ENCODE data around the gene CLTCL1. TPM values are rescaled to one million over a fixed set of nuclear protein-coding genes. Genes with fewer than 3 reads are reported as not detected.

Gene CLTCL1
- total RNA-seq, 3 donors from 2014 or later (not counting 1 experiment from before 2014, with no cell fraction given), result 0.86 to 1.2 (median 1.2) TPM

DNA sequence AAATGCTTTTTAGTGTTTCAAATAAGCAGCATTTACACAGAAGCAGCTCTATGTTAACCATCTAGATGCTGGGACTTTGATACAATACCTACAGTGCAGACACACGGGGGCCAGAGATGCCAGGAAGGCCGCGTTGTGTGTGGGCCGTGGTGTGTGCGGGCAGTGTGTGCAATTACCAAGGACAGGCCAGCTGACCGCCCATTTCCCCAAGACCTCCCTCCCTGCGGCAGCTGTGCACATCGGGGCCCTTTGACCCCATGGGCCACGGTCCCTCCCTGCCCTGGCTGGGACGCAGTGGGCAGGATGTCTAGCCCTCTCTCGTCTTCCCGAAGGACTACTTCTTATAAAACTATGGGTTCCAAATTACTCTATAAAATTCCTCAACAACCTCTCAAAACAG is 38.4 kb downstream of the CLTCL1 start:
- H3K36me3 ChIP-seq (ENCODE audit: control insufficient read depth, insufficient read depth, low read length), result no peaks in the 10 kb centered on the region
- intact Hi-C loops (cut with micrococcal nuclease), result no loop called here
- ATAC-seq, result no peak
- H3K27me3 ChIP-seq (ENCODE audit: control insufficient read depth, insufficient read depth, low read length), result no peaks in the 10 kb centered on the region
- Mint-ChIP-seq H3K4me1 (no peaks in the 10 kb centered on the region), H3K4me3 (no peak overlapping the region), H3K36me3 (no peaks in the 10 kb centered on the region), H3K27me3 (ENCODE audit: low read depth in 2 of 2) (peaks cover 0 to 13% of the 10 kb centered on the region in 2 donors), H3K27ac (no peak overlapping the region), H3K9me3 (no peaks in the 10 kb centered on the region)
- no peak for DNase-seq
- TF ChIP-seq, protein P1, sequence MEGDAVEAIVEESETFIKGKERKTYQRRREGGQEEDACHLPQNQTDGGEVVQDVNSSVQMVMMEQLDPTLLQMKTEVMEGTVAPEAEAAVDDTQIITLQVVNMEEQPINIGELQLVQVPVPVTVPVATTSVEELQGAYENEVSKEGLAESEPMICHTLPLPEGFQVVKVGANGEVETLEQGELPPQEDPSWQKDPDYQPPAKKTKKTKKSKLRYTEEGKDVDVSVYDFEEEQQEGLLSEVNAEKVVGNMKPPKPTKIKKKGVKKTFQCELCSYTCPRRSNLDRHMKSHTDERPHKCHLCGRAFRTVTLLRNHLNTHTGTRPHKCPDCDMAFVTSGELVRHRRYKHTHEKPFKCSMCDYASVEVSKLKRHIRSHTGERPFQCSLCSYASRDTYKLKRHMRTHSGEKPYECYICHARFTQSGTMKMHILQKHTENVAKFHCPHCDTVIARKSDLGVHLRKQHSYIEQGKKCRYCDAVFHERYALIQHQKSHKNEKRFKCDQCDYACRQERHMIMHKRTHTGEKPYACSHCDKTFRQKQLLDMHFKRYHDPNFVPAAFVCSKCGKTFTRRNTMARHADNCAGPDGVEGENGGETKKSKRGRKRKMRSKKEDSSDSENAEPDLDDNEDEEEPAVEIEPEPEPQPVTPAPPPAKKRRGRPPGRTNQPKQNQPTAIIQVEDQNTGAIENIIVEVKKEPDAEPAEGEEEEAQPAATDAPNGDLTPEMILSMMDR (IDR thresholded peaks at IDR 0.05), result no peak
- H3K4me1 ChIP-seq (ENCODE audit: control insufficient read depth, insufficient read depth, low read length), result no peaks in the 10 kb centered on the region
- H3K27ac ChIP-seq (ENCODE audit: low read length), result no peak overlapping the region
- H3K9me3 ChIP-seq (ENCODE audit: control insufficient read depth, insufficient read depth, low read length), result no peaks in the 10 kb centered on the region
- no peak overlapping the region for H3K4me3 ChIP-seq (ENCODE audit: low read length)
- WGBS (ENCODE audit: insufficient coverage), result 97% methylated on average over 12 of the region's 12 CpGs

DNA sequence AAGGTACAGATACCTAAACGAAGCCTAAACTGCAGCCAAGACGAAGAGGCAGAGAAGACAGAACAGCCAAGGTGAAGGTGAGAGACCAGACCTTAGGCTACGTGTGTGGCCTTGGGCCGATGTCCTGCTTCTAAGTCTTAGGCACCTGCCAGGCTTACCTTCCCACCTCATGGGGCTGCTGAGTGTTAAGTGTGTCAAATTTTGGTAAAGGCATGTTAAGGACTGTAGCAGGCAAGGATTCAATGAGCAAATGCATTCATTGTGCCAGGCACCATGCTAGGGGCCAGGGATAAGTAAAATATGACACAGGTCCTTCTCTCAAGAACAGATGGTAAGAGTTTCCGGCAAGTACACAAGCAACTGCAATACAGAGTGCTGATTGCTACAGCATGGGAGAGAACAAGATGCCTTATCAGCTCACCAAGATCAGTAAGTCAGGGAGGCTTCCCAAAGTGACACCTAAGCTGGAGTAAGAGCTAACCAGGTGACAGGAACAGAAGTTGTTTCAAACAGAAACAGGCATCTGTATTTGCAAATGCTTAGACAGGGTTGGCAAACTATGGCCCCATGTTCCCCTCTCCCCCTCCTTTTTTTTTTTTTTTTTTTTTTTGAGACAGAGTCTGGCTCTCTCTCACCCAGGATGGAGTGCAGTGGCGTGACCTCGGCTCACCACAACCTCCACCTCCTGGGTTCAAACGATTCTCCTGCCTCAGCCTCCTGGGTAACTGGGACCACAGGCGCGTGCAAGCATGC is 46.7 kb downstream of the CLTCL1 start:
- Mint-ChIP-seq H3K4me1 (no peaks in the 10 kb centered on the region), H3K4me3 (no peak overlapping the region), H3K27ac (no peak overlapping the region), H3K9me3 (no peaks in the 10 kb centered on the region), H3K27me3 (ENCODE audit: low read depth in 2 of 2) (peaks cover 0 to 7% of the 10 kb centered on the region in 2 donors), H3K36me3 (no peaks in the 10 kb centered on the region)
- Histone ChIP-seq H3K4me1 (ENCODE audit: control insufficient read depth, insufficient read depth, low read length) (no peaks in the 10 kb centered on the region), H3K27me3 (ENCODE audit: control insufficient read depth, insufficient read depth, low read length) (no peaks in the 10 kb centered on the region), H3K36me3 (ENCODE audit: control insufficient read depth, insufficient read depth, low read length) (no peaks in the 10 kb centered on the region), H3K4me3 (ENCODE audit: low read length) (no peak overlapping the region), H3K9me3 (ENCODE audit: control insufficient read depth, insufficient read depth, low read length) (no peaks in the 10 kb centered on the region), H3K27ac (ENCODE audit: low read length) (no peak overlapping the region)
- TF ChIP-seq, protein P1 (IDR thresholded peaks at IDR 0.05), result no peak
- intact Hi-C loops (cut with micrococcal nuclease), result no loop called here
- WGBS (ENCODE audit: insufficient coverage), result 80% methylated on average over 8 of the region's 10 CpGs
- no peak for ATAC-seq
- DNase-seq, result no peak

DNA sequence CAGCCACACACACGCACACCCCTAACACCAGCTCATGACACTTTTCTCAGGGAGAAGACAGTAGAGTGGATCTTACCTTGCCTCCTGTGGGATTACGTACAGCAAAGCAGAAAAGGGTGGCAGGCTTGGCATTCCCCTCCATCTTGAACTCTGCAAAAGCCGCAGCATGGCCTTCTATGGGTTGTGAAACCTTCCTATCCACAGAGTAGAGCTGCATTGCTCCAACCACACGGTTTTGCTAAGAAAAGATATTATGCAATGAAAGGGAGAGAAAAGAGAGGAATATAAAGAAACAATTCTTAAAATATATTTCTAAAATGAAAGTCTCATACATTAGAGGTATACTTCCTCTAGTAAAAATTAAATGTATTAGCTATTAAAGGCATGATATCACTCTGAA is 48.8 kb downstream of the CLTCL1 start:
- Histone ChIP-seq H3K27me3 (ENCODE audit: control insufficient read depth, insufficient read depth, low read length) (no peaks in the 10 kb centered on the region), H3K36me3 (ENCODE audit: control insufficient read depth, insufficient read depth, low read length) (no peaks in the 10 kb centered on the region), H3K9me3 (ENCODE audit: control insufficient read depth, insufficient read depth, low read length) (no peaks in the 10 kb centered on the region), H3K4me3 (ENCODE audit: low read length) (no peak overlapping the region), H3K27ac (ENCODE audit: low read length) (no peak overlapping the region), H3K4me1 (ENCODE audit: control insufficient read depth, insufficient read depth, low read length) (no peaks in the 10 kb centered on the region)
- WGBS (ENCODE audit: insufficient coverage), result 100% methylated on average over 3 of the region's 4 CpGs
- intact Hi-C loops (cut with micrococcal nuclease), result no loop called here
- no peaks in the 10 kb centered on the region for H3K9me3 Mint-ChIP-seq
- no peak overlapping the region for H3K27ac Mint-ChIP-seq
- TF ChIP-seq, protein P1 (IDR thresholded peaks at IDR 0.05), result no peak
- H3K4me1 Mint-ChIP-seq, result no peaks in the 10 kb centered on the region
- H3K4me3 Mint-ChIP-seq, result no peak overlapping the region
- no peaks in the 10 kb centered on the region for H3K36me3 Mint-ChIP-seq
- H3K27me3 Mint-ChIP-seq (ENCODE audit: low read depth in 2 of 2), result no peaks in the 10 kb centered on the region
- no peak for ATAC-seq
- no peak for DNase-seq

DNA sequence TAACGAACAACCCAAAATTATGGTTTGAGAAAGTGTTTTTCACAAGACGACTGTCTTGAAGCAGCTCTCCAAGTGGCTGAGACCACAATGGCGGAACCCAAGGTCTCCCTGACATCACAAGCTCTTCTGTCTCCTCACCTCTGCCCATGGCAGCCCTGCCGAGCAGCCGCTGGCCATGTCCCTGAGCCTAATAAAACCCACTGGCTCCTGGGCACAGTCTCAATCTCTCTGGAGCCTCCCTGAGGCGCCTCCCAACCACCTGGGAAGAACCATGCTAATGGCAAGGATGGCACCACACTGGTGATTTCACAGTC is 50.0 kb downstream of the CLTCL1 start:
- Mint-ChIP-seq H3K27ac (no peak overlapping the region), H3K4me1 (no peaks in the 10 kb centered on the region), H3K4me3 (no peak overlapping the region), H3K27me3 (ENCODE audit: low read depth in 2 of 2) (peaks cover 0 to 11% of the 10 kb centered on the region in 2 donors), H3K9me3 (no peaks in the 10 kb centered on the region), H3K36me3 (no peaks in the 10 kb centered on the region)
- no peak overlapping the region for H3K4me3 ChIP-seq (ENCODE audit: low read length)
- H3K9me3 ChIP-seq (ENCODE audit: control insufficient read depth, insufficient read depth, low read length), result no peaks in the 10 kb centered on the region
- DNase-seq (no peak), ATAC-seq (no peak)
- no peaks in the 10 kb centered on the region for H3K4me1 ChIP-seq (ENCODE audit: control insufficient read depth, insufficient read depth, low read length)
- no peak overlapping the region for H3K27ac ChIP-seq (ENCODE audit: low read length)
- no peaks in the 10 kb centered on the region for H3K27me3 ChIP-seq (ENCODE audit: control insufficient read depth, insufficient read depth, low read length)
- TF ChIP-seq, protein P1 (IDR thresholded peaks at IDR 0.05), result no peak
- H3K36me3 ChIP-seq (ENCODE audit: control insufficient read depth, insufficient read depth, low read length), result no peaks in the 10 kb centered on the region
- intact Hi-C loops (cut with micrococcal nuclease), result no loop called here
- 88% methylated on average over 6 of the region's 6 CpGs for WGBS (ENCODE audit: insufficient coverage)

Measured in natural killer cell (primary cell).